GM12878 (cell line): ENCODE data around the gene ASIC3. TPM values are rescaled to one million over a fixed set of nuclear protein-coding genes. Genes with fewer than 3 reads are reported as not detected.

Experiments used
- ATAC-seq: fragments of 200-7000 bp; cut with Tn5 transposase; 3 replicates; pipeline ENCODE4 v1.9.1; 2020; ENCODE audit warnings: mild to moderate bottlenecking, moderate library complexity
- BruUV-seq: library from RNA; stranded (reverse); fragments of 400-500 nt; replicated peaks from 2 replicates; lab custom pipeline; 2021; lab: Mats Ljungman, UMichigan
- CTCF ChIA-PET: fragments of 300-600 bp; sonication (Branson Sonifier 250); formaldehyde crosslinking; extraction: SDS; loops from one replicate; lab custom pipeline; 2021; ENCODE audit warnings: inconsistent platforms; lab: Yijun Ruan, JAX
- POLR2A ChIA-PET: fragments of 350-600 bp; formaldehyde crosslinking; extraction: SDS; loops from one replicate; lab custom pipeline; 2021; ENCODE audit warnings: inconsistent platforms; lab: Charles Lee
- RAD21 ChIA-PET: fragments of 300-600 bp; sonication (Branson Sonifier 250); formaldehyde crosslinking; loops from one replicate; lab custom pipeline; 2023; ENCODE audit warnings: antibody characterized with exemption; ENCODE audit not compliant: unreplicated experiment; lab: Charles Lee
- SMC1A ChIA-PET: fragments of 300-600 bp; sonication (Branson Sonifier 250); formaldehyde crosslinking; loops from one replicate; lab custom pipeline; 2023; ENCODE audit not compliant: unreplicated experiment, uncharacterized antibody; lab: Charles Lee
- DNase-seq: peaks from one replicate; pipeline ENCODE4 v3.0.0-alpha.2; 2011; ENCODE audit warnings: low read depth, low spot score
- FAIRE-seq: peaks from 3 replicates; lab custom pipeline; 2011; peaks lifted over from hg19 to GRCh38; lab: Jason Lieb, UNC
- H2AFZ ChIP-seq: 2 replicates; pipeline ENCODE4 v1.6.0; 2011; ENCODE audit warnings: low read depth, low read length, control low read depth; ENCODE audit not compliant: control insufficient read depth
- H3K27ac ChIP-seq: 2 replicates; pipeline ENCODE4 v1.5.1; 2011; ENCODE audit warnings: control low read depth; ENCODE audit not compliant: control insufficient read depth, insufficient read depth
- H3K27me3 ChIP-seq, 2 experiments: replicated peaks in 1 of 2; 2 replicates each; pipeline versions ENCODE4 v1.6.0 to v1.6.1; 2011; ENCODE audit warnings: low read length in 1 of 2; ENCODE audit not compliant: control insufficient read depth in 2 of 2, insufficient read depth in 2 of 2
- H3K36me3 ChIP-seq, 2 experiments: 2 replicates each; pipeline ENCODE4 v1.5.1; 2011; ENCODE audit warnings: low read length in 1 of 2; ENCODE audit not compliant: control insufficient read depth in 2 of 2, insufficient read depth in 2 of 2
- H3K4me1 ChIP-seq: 2 replicates; pipeline ENCODE4 v1.6.1; 2011; ENCODE audit warnings: mild to moderate bottlenecking, low read length, moderate library complexity, mixed read lengths; ENCODE audit not compliant: control insufficient read depth, insufficient read depth
- H3K4me2 ChIP-seq: 2 replicates; pipeline ENCODE4 v1.6.0; 2011; ENCODE audit warnings: control low read depth; ENCODE audit not compliant: control insufficient read depth, insufficient read depth
- H3K4me3 ChIP-seq: fragments of 200-600 bp; sonication (generic); 2 replicates; pipeline ENCODE4 v1.5.1; 2016
- H3K79me2 ChIP-seq: 2 replicates; pipeline ENCODE4 v1.6.0; 2011; ENCODE audit warnings: low read length; ENCODE audit not compliant: control insufficient read depth, insufficient read depth
- H3K9ac ChIP-seq: 2 replicates; pipeline ENCODE4 v1.8.0; 2011; ENCODE audit warnings: low read length, control low read depth, mixed read lengths; ENCODE audit not compliant: control insufficient read depth, insufficient read depth
- H3K9me3 ChIP-seq: replicated peaks from 3 replicates; pipeline ENCODE4 v1.5.1; 2011; ENCODE audit warnings: mild to moderate bottlenecking, low read length; ENCODE audit not compliant: control insufficient read depth, insufficient read depth
- H4K20me1 ChIP-seq: 2 replicates; pipeline ENCODE4 v1.6.0; 2011; ENCODE audit not compliant: control insufficient read depth, insufficient read depth
- CEBPB ChIP-seq, 2 experiments: fragments of 150-350 bp in 1 of 2; IDR thresholded peaks; 2 replicates each; pipeline ENCODE4 v1.6.1; 2012 to 2014; ENCODE audit warnings: low read depth in 2 of 2, low read length in 2 of 2, borderline replicate concordance in 1 of 2, inconsistent platforms in 1 of 2
- CHD4 ChIP-seq: fragments of 200-600 bp; sonication (generic); IDR thresholded peaks from 2 replicates; pipeline ENCODE4 v1.6.1; 2016; ENCODE audit warnings: mild to moderate bottlenecking
- CREM ChIP-seq: IDR thresholded peaks from 2 replicates; pipeline ENCODE4 v1.6.1; 2014; ENCODE audit warnings: antibody characterized with exemption, low read depth
- FOXM1 ChIP-seq: IDR thresholded peaks from 2 replicates; pipeline ENCODE4 v1.6.1; 2012; ENCODE audit warnings: low read depth, mild to moderate bottlenecking, inconsistent platforms, low read length, moderate library complexity
- JUNB ChIP-seq: IDR thresholded peaks from 2 replicates; pipeline ENCODE4 v1.6.1; 2016; ENCODE audit warnings: antibody characterized with exemption, mild to moderate bottlenecking
- KDM1A ChIP-seq: fragments of 200-600 bp; sonication (generic); IDR thresholded peaks from 2 replicates; pipeline ENCODE4 v1.6.1; 2016; ENCODE audit warnings: borderline replicate concordance
- MLLT1 ChIP-seq: fragments of 450-650 bp; IDR thresholded peaks from 2 replicates; pipeline ENCODE4 v1.6.1; 2016; ENCODE audit warnings: mild to moderate bottlenecking
- MXI1 ChIP-seq: fragments of 150-350 bp; IDR thresholded peaks from 2 replicates; pipeline ENCODE4 v1.6.1; 2011; ENCODE audit warnings: low read depth, mild to moderate bottlenecking, inconsistent platforms, low read length, improper control_type of control experiment
- NFIC ChIP-seq: IDR thresholded peaks from 2 replicates; pipeline ENCODE4 v1.6.1; 2012; ENCODE audit warnings: low read depth, mild to moderate bottlenecking, inconsistent platforms, low read length, moderate library complexity
- NFYA ChIP-seq: IDR thresholded peaks from 2 replicates; pipeline ENCODE4 v1.6.1; 2011; ENCODE audit warnings: low read depth, mild to moderate bottlenecking, low read length, improper control_type of control experiment, borderline replicate concordance
- NFYB ChIP-seq: IDR thresholded peaks from 2 replicates; pipeline ENCODE4 v1.6.1; 2011; ENCODE audit warnings: low read depth, mild to moderate bottlenecking, low read length, improper control_type of control experiment, moderate library complexity; ENCODE audit not compliant: insufficient read depth
- POLR2A ChIP-seq: IDR thresholded peaks from 2 replicates; pipeline ENCODE4 v1.6.1; 2011; ENCODE audit warnings: low read depth, mild to moderate bottlenecking, low read length
- POLR2AphosphoS2 ChIP-seq: IDR thresholded peaks from 2 replicates; pipeline ENCODE4 v1.6.1; 2011; ENCODE audit warnings: low read depth, mild to moderate bottlenecking, low read length, improper control_type of control experiment, moderate library complexity
- POU2F2 ChIP-seq: IDR thresholded peaks from 3 replicates; pipeline ENCODE4 v1.6.1; 2011; ENCODE audit warnings: low read depth, mild to moderate bottlenecking, low read length, borderline replicate concordance
- ZBTB4 ChIP-seq: fragments of 450-650 bp; formaldehyde crosslinking; IDR thresholded peaks from 2 replicates; pipeline ENCODE4 v1.4.0; 2022; ENCODE audit warnings: mild to moderate bottlenecking, moderate library complexity
- ZSCAN29 ChIP-seq: fragments of 450-650 bp; IDR thresholded peaks from 2 replicates; pipeline ENCODE4 v1.6.1; 2017; ENCODE audit warnings: mild to moderate bottlenecking, moderate library complexity
- WGBS: methylation state at CpG from one replicate; pipeline ENCODE4 v1.1.6; 2016; ENCODE audit warnings: low lambda C conversion rate; ENCODE audit not compliant: insufficient replicate concordance, insufficient coverage; ENCODE audit errors: missing lambda C conversion rate; 5-methylcytosine and 5-hydroxymethylcytosine counted together
- in situ Hi-C: fragments of 300-500 bp; cut with MboI; formaldehyde crosslinking; loops from 9 replicates; pipeline ENCODE4 v1.14.3; 2018; ENCODE audit warnings: mixed read lengths
- intact Hi-C: fragments of 100-400 bp; cut with micrococcal nuclease; formaldehyde crosslinking; loops from one replicate; pipeline ENCODE4 v1.14.2; 2022; ENCODE audit not compliant: unreplicated experiment
- polyA plus RNA-seq, 11 experiments: library from polyadenylated mRNA; depleted of rRNA in 4 of 11; unstranded in 6 of 11; stranded (reverse) in 5 of 11; fragments of >200 nt; fragmentation: Nextera tagmentation in 4 of 11; fragmentation: Illumina TruSeq in 1 of 11; extraction: Ambion mirVana in 4 of 11; extraction: Trizol in 1 of 11; gene quantifications; 1 replicate in 1 of 11; 2 replicates in 10 of 11; pipeline versions ENCODE4 v1.2.1 to v1.2.3, GENCODE V29; 2011 to 2016; ENCODE audit warnings: inconsistent platforms in 2 of 11, missing spikeins in 2 of 11, low read depth in 1 of 11
- total RNA-seq, 4 experiments: library from RNA; depleted of rRNA in 3 of 4; stranded (reverse); fragments of >200 nt in 3 of 4; fragmentation: Illumina TruSeq in 1 of 4; extraction: Trizol in 1 of 4; gene quantifications; 2 replicates each; pipeline versions ENCODE4 v1.2.1 to v1.2.3, GENCODE V29; 2013 to 2021

ASIC3 gene
- total and polyA plus RNA-seq, 10 of the 15 experiments (the other 5 are each of a cell fraction or from before 2014, with no cell fraction given), result 0.07 to 1.0 (median 0.44) TPM; not detected in 4

GRCh38 chr7:151100921-151101320 is 52.6 kb downstream of the ASIC3 start:
- FAIRE-seq (no peak), ATAC-seq (no peak), DNase-seq (no peak)
- no peak overlapping the region for H3K27ac ChIP-seq
- H3K79me2 ChIP-seq, result peaks cover 10% of the 10 kb centered on the region
- intact Hi-C loops (no loop called here), in situ Hi-C loops (no loop called here)
- H3K9ac ChIP-seq, result no peak overlapping the region
- H2AFZ ChIP-seq, result no peak overlapping the region
- 76% methylated on average over 10 of the region's 10 CpGs for WGBS
- H4K20me1 ChIP-seq, result no peaks in the 10 kb centered on the region; the same call in 1 of the 2 replicates
- no TSS peak for BruUV-seq
- POLR2A ChIA-PET, result no interaction called here
- CTCF ChIA-PET, result no interaction called here
- TF ChIP-seq MLLT1 (no peak), FOXM1 (no peak), CHD4 (no peak), CEBPB (IDR thresholded peaks at IDR 0.05; ENCODE audit: borderline replicate concordance in 1 of 2, low read depth in 2 of 2, low read length in 2 of 2) (no peak), NFIC (no peak), ZSCAN29 (no peak), ZBTB4 (CRISPR knock-in tag) (no peak), POLR2A (no peak), NFYA (no peak), NFYB (no peak), POLR2AphosphoS2 (no peak), CREM (no peak), MXI1 (no peak), KDM1A (no peak), JUNB (no peak), POU2F2 (no peak)
- no peaks in the 10 kb centered on the region for H3K9me3 ChIP-seq
- H3K27me3 ChIP-seq, result no peaks in the 10 kb centered on the region
- no peak overlapping the region for H3K4me2 ChIP-seq
- H3K4me3 ChIP-seq, result no peak overlapping the region
- RAD21 ChIA-PET, result no interaction called here
- no peaks in the 10 kb centered on the region for H3K4me1 ChIP-seq
- SMC1A ChIA-PET, result no interaction called here
- peaks cover 4 to 7% of the 10 kb centered on the region in 2 experiments; a peak in 3 of 4 replicates for H3K36me3 ChIP-seq
